HG03097 (cell line): ENCODE data around the gene CDCP2.
"Not testable (repeated sequence)": the region's sequence is repeated elsewhere in the genome, so short reads cannot be mapped to it uniquely, and the experiment has no call there.

ENCODE experiments used
- ATAC-seq: cut with Tn5 transposase; IDR thresholded peaks from one replicate; pipeline ENCODE4 v1.9.1; 2021; ENCODE audit not compliant: unreplicated experiment, low FRiP score

The CDCP2 gene

GRCh38 chr1:54118704-54119103 is 34.1 kb downstream of the CDCP2 start:
- ATAC-seq: no peak

- ATAC-seq: no peak
These were observed 34.8 kb downstream of the CDCP2 start for GRCh38 chr1:54117815-54118563.

DNA sequence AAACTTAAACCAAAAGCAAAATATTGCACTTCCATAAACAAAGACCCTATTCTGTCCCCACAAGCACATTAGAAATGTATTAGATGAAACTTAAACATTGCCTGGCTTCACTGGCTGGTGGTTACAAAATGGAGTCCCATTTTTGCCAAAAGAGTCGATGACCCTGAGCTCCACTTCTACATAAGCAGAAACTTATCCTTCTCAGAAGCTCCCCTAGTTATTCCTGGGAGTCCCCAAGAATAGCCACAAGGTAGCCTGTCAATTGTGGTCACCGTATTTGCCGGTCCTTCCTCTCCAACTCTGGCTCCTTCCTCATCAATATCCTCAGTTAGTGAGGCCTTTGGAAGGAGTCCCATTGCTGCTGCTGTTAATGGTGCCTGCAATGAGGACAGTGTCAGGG is 37.3 kb downstream of the CDCP2 start:
- ATAC-seq: no peak

DNA sequence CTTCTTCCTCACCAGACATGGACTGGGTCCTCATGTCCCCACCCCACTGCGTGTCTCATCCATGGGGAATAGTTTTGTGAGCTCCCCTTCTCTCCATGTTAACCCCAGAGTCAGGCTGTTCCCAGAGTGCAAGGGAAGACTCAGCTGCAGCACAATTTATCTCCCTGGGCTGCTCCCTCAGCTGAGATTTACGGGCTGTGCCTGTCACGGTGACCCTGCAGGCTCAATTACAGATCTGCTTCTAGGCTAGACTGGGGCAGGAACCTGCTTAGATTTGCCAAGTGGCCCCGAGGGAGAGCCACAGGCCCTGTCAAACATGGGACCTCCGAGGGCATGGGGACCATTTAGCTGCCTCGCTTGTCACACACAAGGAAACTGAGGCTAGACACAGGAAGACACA is 37.8 kb downstream of the CDCP2 start:
- ATAC-seq: no peak

- ATAC-seq: no peak
These were observed 38.8 kb downstream of the CDCP2 start for GRCh38 chr1:54114001-54114400.

- ATAC-seq: no peak
These were observed 40.0 kb downstream of the CDCP2 start for GRCh38 chr1:54112705-54113368.

DNA sequence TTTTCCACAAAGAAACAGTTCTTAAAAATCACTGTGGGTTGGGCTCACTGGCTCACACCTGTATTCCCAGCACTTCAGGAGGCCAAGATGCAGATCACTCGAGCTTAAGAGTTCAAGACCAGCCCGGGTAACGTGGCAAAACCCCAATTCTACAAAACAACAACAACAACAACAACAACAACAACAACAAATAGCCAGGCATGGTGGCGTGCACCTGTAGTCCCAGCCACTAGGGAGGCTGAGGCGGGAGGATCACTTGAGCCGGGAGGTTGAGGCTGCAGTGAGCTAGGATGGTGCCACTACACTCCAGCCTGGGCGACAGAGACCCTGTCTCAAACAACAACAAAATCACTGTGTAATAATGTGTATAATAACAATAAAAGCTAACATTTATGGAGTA is 40.8 kb downstream of the CDCP2 start:
- no peak for ATAC-seq

GRCh38 chr1:54111624-54112023 is 41.2 kb downstream of the CDCP2 start:
- no peak for ATAC-seq

DNA sequence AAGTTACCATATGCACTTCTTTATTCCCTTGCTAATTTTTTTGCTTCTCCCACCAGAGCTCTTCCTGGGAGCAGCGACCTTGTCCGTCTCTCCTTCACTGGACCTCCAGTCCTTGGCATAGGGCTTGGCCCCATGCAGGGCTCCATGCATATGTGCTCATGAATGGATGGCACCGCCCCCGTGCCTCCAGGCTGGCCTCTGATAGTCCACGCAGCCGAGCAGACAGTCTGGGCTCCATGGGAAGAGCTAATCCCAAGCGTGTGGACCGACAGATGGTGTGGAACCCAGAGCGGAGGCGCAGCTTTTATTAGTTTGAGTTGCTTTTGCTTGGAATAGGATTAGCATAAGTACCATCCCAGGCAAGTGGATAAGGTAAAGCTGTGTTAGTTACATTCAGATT is 41.8 kb downstream of the CDCP2 start:
- no peak for ATAC-seq

GRCh38 chr1:54109129-54110090 is 43.4 kb downstream of the CDCP2 start:
- ATAC-seq: no peak

- no peak for ATAC-seq
These were observed 44.6 kb downstream of the CDCP2 start for GRCh38 chr1:54108156-54108555.

GRCh38 chr1:54107131-54107530 is 45.7 kb downstream of the CDCP2 start:
- no peak for ATAC-seq

DNA sequence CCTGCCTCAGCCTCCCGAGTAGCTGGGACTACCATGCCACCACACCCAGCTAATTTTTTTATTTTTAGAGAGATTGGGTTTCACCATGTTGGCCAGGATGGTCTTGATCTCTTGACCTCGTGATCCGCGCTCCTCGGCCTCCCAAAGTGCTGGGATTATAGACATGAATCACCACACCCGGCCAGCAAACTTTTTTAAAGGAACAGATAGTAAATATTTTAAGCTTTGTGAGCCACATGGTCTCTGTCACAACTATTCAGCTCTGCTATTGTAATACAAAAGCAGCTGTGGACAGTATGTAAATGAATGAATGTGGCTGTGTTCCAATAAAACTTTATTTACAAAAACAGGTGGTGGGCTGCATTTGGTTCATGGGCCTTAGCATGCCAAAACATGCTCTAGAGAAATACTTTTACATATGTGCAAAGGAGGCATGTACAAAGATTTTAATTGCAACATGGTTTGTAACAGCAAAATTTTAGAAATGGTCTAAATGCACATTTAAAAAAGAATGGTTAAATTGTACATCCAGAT is 47.0 kb downstream of the CDCP2 start:
- no peak for ATAC-seq

- no peak for ATAC-seq
These were observed 47.7 kb downstream of the CDCP2 start for GRCh38 chr1:54105080-54105479.

GRCh38 chr1:54104613-54105012 is 48.2 kb downstream of the CDCP2 start:
- ATAC-seq: not testable (repeated sequence)

DNA sequence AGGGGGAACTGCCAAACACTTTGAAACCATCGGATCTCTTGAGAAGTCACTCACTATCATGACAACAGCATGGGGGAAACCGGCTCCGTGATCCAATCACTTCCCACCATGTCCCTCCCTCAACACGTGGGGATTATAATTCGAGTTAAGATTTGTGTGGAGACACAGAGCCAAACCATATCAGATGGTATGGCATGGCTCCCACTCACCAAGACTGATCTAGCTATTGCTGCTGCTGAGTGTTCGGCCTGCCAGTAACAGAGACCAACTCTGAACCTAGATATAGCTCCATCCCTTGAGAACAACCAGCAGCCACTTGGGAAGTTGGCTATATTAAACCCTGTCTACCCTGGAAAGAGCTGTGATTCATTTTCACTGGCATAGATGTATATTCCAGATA is 49.4 kb downstream of the CDCP2 start:
- ATAC-seq: no peak

- ATAC-seq: no peak
These were observed 52.3 kb downstream of the CDCP2 start for GRCh38 chr1:54100500-54100899.

GRCh38 chr1:54099061-54099610 is 53.7 kb downstream of the CDCP2 start:
- ATAC-seq: no peak

GRCh38 chr1:54096877-54097240 is 55.9 kb downstream of the CDCP2 start:
- no peak for ATAC-seq

GRCh38 chr1:54096227-54096876 is 56.4 kb downstream of the CDCP2 start:
- ATAC-seq: no peak
